C4-2B (cell line): ENCODE results near the gene ABCF2.

Source experiments
- ZFX ChIP-seq: fragments of 450-650 bp; IDR thresholded peaks from 2 replicates; pipeline ENCODE4 v1.6.1; 2017
- TF ChIP-seq, protein P1 (sequence below): fragments of 450-650 bp; conservative IDR thresholded peaks from 2 replicates; pipeline ENCODE4 v1.5.1; 2017; ENCODE audit warnings: mild to moderate bottlenecking

DNA sequence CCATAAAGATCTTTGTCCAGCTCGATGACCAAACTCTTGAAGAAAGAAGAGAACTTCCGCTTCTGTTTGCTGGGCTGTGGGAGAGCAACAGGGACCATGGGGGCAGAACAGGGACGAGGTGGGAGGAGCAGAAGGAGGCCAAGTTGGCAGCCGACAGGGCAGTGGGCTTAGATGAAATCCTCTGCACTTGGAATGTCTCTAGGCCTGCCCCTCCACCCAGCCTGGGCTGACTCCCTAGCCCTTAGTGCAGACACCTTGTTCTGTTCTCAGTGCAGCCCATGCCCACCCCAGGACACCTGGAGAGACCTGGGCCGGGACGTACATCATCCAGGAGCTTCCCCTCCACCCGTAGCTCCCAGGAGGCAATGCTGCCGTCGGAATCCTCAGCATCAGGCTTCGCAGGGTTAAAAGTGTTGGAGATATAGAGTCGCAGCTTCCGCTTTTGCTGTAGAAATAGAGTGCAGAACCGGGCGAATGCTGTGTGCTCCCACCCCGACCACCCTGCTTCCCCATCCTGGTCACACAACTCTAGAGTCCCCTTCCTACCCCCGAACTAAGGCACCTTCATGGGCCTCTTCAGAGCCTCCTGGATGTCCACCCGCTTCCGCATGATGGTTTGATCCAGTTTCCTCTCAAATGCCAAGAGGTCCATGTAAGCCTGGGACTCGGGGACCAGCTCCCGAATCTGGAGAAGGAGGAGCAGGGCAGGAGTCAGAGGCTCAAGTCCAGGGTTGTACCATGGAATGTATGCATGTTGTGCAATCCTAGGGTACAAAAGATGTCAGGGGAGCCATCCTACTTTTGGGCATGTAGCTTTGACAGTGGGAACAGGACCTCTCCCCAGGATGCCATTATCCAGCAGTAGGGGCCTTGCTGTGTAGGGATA lies 15.4 kb upstream of the ABCF2 start:
- TF ChIP-seq, protein P1, sequence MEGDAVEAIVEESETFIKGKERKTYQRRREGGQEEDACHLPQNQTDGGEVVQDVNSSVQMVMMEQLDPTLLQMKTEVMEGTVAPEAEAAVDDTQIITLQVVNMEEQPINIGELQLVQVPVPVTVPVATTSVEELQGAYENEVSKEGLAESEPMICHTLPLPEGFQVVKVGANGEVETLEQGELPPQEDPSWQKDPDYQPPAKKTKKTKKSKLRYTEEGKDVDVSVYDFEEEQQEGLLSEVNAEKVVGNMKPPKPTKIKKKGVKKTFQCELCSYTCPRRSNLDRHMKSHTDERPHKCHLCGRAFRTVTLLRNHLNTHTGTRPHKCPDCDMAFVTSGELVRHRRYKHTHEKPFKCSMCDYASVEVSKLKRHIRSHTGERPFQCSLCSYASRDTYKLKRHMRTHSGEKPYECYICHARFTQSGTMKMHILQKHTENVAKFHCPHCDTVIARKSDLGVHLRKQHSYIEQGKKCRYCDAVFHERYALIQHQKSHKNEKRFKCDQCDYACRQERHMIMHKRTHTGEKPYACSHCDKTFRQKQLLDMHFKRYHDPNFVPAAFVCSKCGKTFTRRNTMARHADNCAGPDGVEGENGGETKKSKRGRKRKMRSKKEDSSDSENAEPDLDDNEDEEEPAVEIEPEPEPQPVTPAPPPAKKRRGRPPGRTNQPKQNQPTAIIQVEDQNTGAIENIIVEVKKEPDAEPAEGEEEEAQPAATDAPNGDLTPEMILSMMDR = no peak
- TF ChIP-seq ZFX = no peak
